ENCODE data around the gene ZDHHC12.
A peak's percentile ranks its signal among the peaks of the same experiment; 100 is the strongest.

ZDHHC12 gene

GRCh38 chr9:128747241-128747640, 23.3 kb upstream of the ZDHHC12 start:
- TF ChIP-seq GATA3 (IDR thresholded peaks at IDR 0.05; ENCODE audit: low read depth, low read length) (no peak), GATA2 (IDR thresholded peaks at IDR 0.05; ENCODE audit: low read depth, low read length) (no peak)

DNA sequence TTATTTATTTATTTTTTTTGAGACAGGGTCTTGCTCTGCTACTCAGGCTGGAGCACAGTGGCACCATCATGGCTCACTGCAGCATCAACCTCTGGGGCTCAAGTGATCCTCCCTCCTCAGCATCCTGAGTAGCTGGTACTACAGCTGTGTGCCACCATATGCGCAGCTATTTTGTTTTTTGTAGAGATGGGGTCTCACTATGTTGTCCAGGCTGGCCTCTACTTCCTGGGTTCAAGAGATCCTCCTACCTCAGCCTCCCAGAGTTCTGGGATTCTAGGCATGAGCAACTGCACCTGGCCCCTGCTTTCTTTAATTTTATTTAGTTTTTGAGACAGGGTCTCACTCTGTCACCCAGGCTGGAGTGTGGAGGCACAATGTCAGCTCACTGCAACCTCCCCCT, 19.5 kb upstream of the ZDHHC12 start:
- TF ChIP-seq GATA2 (IDR thresholded peaks at IDR 0.05; ENCODE audit: low read depth, low read length) = no peak
- TF ChIP-seq GATA3 (IDR thresholded peaks at IDR 0.05; ENCODE audit: low read depth, low read length) = no peak

DNA sequence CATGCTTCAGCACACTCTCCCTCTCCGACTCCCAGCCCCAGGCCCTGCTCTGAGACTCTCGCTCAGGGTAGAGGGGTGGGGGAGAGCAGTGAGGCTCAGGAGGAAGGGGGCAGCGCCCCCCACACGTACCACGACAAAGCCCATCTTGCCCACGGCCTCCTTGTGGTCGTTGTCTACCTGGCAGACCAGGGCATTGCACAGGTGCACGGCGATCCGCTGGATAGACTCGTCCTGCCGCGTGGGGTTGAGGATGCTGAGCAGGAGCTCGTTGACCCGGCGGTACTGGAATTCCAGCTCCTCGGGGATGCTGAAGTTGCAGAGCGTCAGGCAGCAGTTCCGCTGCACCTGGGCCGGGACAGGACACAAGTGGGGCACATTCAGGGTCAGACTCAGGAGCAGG, 18.5 kb upstream of the ZDHHC12 start:
- TF ChIP-seq GATA2 (IDR thresholded peaks at IDR 0.05; ENCODE audit: low read depth, low read length) = no peak
- no peak for TF ChIP-seq GATA3 (IDR thresholded peaks at IDR 0.05; ENCODE audit: low read depth, low read length)

GRCh38 chr9:128735373-128735772, 11.4 kb upstream of the ZDHHC12 start:
- TF ChIP-seq GATA3 (IDR thresholded peaks at IDR 0.05; ENCODE audit: low read depth, low read length) = no peak

DNA sequence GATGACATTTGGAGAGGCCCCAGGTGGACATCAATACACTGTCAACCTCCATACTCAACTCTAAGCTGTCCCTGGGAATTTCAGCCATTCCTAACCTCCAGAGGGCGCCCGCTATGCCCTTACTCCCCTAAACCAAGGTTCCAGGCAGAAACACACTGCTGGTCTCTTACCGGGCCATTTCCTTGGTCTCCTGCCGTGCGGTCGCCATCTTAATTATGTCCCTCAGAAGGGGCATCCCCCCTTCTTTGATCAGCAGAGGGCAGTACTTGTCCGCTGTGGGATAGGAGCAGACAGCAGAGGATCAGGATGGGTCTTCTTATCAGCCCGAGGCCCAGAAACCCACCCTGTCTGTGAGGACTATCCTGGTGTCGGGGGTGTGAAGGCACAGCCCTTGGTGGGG, 9.3 kb upstream of the ZDHHC12 start:
- TF ChIP-seq GATA3 (IDR thresholded peaks at IDR 0.05; ENCODE audit: low read depth, low read length) (no peak), GATA2 (IDR thresholded peaks at IDR 0.05; ENCODE audit: low read depth, low read length) (no peak)

GRCh38 chr9:128732576-128732975, 8.6 kb upstream of the ZDHHC12 start:
- TF ChIP-seq GATA2 (IDR thresholded peaks at IDR 0.05; ENCODE audit: low read depth, low read length) (no peak), GATA3 (IDR thresholded peaks at IDR 0.05; ENCODE audit: low read depth, low read length) (no peak)

DNA sequence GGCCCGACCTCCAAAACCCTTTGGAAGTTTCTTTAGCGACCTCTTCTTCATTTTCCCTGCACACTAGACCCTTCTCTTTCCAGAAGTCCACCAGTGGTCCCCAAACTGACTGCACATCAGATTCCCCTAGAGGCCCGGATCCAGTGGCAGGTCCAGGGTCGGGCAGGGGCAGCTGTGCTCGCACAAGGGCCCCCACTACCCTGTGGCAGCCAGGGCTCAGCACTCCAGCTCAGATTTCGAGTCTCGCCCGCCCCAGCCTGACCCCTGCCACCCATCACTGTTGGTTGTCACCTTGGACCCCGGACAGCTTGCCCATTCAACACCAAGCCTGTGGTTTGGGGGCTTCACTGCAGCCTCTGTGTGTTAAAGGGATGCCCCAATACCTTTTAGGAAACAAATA, 7.8 kb upstream of the ZDHHC12 start:
- no peak for TF ChIP-seq GATA3 (IDR thresholded peaks at IDR 0.05; ENCODE audit: low read depth, low read length)
- no peak for TF ChIP-seq GATA2 (IDR thresholded peaks at IDR 0.05; ENCODE audit: low read depth, low read length)

DNA sequence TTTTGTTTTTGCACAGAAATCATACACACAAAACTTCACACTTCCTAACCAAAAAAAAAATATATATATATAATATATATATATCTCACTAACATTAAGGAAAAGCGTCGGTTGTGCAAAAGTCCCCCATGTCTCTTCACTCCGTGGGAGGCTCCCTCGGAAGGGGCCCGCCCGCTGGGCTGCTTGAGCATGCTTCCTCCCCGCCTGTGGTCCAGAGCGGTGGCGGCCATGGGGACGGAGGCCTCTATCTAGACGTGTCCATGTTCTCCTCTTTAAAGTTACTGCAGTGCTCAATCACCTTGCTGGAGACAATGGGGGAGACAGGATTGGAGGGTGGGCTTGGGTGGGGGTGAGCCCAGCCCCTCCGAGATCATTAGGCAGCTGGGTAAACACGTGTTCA, 7.2 kb upstream of the ZDHHC12 start:
- no peak for TF ChIP-seq GATA2 (IDR thresholded peaks at IDR 0.05; ENCODE audit: low read depth, low read length)
- TF ChIP-seq GATA3 (IDR thresholded peaks at IDR 0.05; ENCODE audit: low read depth, low read length) = no peak

GRCh38 chr9:128729766-128730517, 6.0 kb upstream of the ZDHHC12 start:
- TF ChIP-seq GATA2 (IDR thresholded peaks at IDR 0.05; ENCODE audit: low read depth, low read length) = no peak
- no peak for TF ChIP-seq GATA3 (IDR thresholded peaks at IDR 0.05; ENCODE audit: low read depth, low read length)

DNA sequence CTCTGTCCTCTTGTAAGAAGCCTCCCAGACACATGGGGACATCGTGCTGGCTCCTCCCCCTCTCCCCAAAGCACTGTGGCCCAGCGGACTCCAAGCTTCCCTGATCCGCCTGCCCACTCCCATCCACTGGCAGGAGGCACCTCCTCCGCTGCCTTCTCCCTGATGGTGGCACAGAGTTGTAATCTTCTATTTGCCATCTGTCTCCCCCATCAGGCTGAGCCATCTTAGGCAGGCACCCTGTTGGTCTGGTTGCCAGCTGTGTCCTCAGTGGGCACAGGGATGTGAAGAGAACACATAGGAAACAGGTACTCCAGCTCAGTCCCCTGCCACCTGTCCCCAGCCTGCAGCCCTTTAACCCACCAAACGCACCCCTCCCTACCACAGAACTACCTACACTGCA, 5.4 kb upstream of the ZDHHC12 start:
- TF ChIP-seq GATA3 (IDR thresholded peaks at IDR 0.05; ENCODE audit: low read depth, low read length) (no peak), GATA2 (IDR thresholded peaks at IDR 0.05; ENCODE audit: low read depth, low read length) (peak; percentile 76)

- TF ChIP-seq GATA2 (IDR thresholded peaks at IDR 0.05; ENCODE audit: low read depth, low read length) (no peak), GATA3 (IDR thresholded peaks at IDR 0.05; ENCODE audit: low read depth, low read length) (no peak)
Observed at GRCh38 chr9:128728298-128728697, 4.4 kb upstream of the ZDHHC12 start.

- no peak for TF ChIP-seq GATA3 (IDR thresholded peaks at IDR 0.05; ENCODE audit: low read depth, low read length)
- no peak for TF ChIP-seq GATA2 (IDR thresholded peaks at IDR 0.05; ENCODE audit: low read depth, low read length)
Observed at GRCh38 chr9:128727640-128728248, 3.8 kb upstream of the ZDHHC12 start.

DNA sequence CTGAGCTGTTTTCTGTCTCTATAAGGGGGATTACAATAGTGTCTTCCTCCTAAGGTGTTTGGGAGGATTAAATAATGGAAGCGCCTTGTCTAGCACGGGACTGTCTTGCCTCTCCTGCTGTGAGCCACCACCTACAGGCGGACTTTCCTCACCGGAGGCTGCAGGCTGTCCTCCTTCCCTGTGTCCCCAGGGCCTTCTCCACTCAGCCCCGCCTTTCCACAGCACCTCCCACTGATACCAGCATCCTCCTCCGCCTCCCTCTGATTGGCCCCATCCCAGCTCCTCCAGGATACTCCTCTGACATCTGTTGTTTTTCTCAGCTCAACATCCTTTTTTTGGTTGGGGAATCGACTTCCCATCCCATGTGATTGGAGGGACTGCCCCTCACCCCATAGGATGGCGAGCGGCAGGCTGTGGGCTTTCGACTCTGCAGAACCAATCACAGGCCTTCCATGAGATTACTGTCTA, 851 bp upstream of the ZDHHC12 start:
- TF ChIP-seq GATA2 (IDR thresholded peaks at IDR 0.05; ENCODE audit: low read depth, low read length) (no peak), GATA3 (IDR thresholded peaks at IDR 0.05; ENCODE audit: low read depth, low read length) (no peak)

- no peak for TF ChIP-seq GATA3 (IDR thresholded peaks at IDR 0.05; ENCODE audit: low read depth, low read length)
- no peak for TF ChIP-seq GATA2 (IDR thresholded peaks at IDR 0.05; ENCODE audit: low read depth, low read length)
Observed at GRCh38 chr9:128723352-128723865, 518 bp downstream of the ZDHHC12 start.

Data from SH-SY5Y (cell line).